CD4-positive, alpha-beta T cell treated with Interleukin-21 for 1 hour (primary cell): ENCODE data around the gene XAB2.
"Not testable (repeated sequence)": the region's sequence is repeated elsewhere in the genome, so short reads cannot be mapped to it uniquely, and the experiment has no call there.

Experiments used
- DNase-seq: peaks from one replicate; pipeline ENCODE4 v3.0.0-alpha.2; 2020

Gene XAB2

GRCh38 chr19:7611541-7612279, 17.6 kb downstream of the XAB2 start:
- DNase-seq: no peak

- DNase-seq: no peak
Measured at GRCh38 chr19:7610491-7611240, 18.7 kb downstream of the XAB2 start.

GRCh38 chr19:7607874-7608560, 21.3 kb downstream of the XAB2 start:
- no peak for DNase-seq

- no peak for DNase-seq
Measured at GRCh38 chr19:7607212-7607873, 22.0 kb downstream of the XAB2 start.

- DNase-seq: no peak
Measured at GRCh38 chr19:7606289-7606688, 23.1 kb downstream of the XAB2 start.

- peak; percentile 29 for DNase-seq
Measured at GRCh38 chr19:7605490-7606222, 23.7 kb downstream of the XAB2 start.

- DNase-seq: no peak
Measured at GRCh38 chr19:7603919-7604318, 25.4 kb downstream of the XAB2 start.

GRCh38 chr19:7602935-7603497, 26.3 kb downstream of the XAB2 start:
- no peak for DNase-seq

GRCh38 chr19:7602240-7602934, 27.0 kb downstream of the XAB2 start:
- no peak for DNase-seq

GRCh38 chr19:7600721-7601120, 28.6 kb downstream of the XAB2 start:
- no peak for DNase-seq

- DNase-seq: no peak
Measured at GRCh38 chr19:7598180-7598579, 31.2 kb downstream of the XAB2 start.

- DNase-seq: no peak
Measured at GRCh38 chr19:7597689-7598088, 31.7 kb downstream of the XAB2 start.

- no peak for DNase-seq
Measured at GRCh38 chr19:7596211-7596937, 33.0 kb downstream of the XAB2 start.

- DNase-seq: peak; percentile 45
Measured at GRCh38 chr19:7595466-7596133, 33.7 kb downstream of the XAB2 start, which contains the start of gene CAMSAP3. Gene CAMSAP3 (plus strand): TSS chr19:7595863. CDS start chr19:7596003, 140 bp downstream.

- DNase-seq: no peak
Measured at GRCh38 chr19:7590256-7590655, 39.1 kb downstream of the XAB2 start.

GRCh38 chr19:7589822-7590221, 39.5 kb downstream of the XAB2 start:
- DNase-seq: no peak

GRCh38 chr19:7582446-7582845, 46.9 kb downstream of the XAB2 start:
- no peak for DNase-seq

- no peak for DNase-seq
Measured at GRCh38 chr19:7579182-7579581, 50.2 kb downstream of the XAB2 start.

- no peak for DNase-seq
Measured at GRCh38 chr19:7578127-7578526, 51.2 kb downstream of the XAB2 start.

- not testable (repeated sequence) for DNase-seq
Measured at GRCh38 chr19:7577422-7577821, 51.9 kb downstream of the XAB2 start.
